G401.6 (cell line): ENCODE data around the gene SSBP1.
"Not testable (repeated sequence)": the region's sequence is repeated elsewhere in the genome, so short reads cannot be mapped to it uniquely, and the experiment has no call there.

Experiments used
- FAIRE-seq: peaks from 2 replicates; lab custom pipeline; 2012; peaks lifted over from hg19 to GRCh38; lab: Jason Lieb, UNC

Gene SSBP1

DNA sequence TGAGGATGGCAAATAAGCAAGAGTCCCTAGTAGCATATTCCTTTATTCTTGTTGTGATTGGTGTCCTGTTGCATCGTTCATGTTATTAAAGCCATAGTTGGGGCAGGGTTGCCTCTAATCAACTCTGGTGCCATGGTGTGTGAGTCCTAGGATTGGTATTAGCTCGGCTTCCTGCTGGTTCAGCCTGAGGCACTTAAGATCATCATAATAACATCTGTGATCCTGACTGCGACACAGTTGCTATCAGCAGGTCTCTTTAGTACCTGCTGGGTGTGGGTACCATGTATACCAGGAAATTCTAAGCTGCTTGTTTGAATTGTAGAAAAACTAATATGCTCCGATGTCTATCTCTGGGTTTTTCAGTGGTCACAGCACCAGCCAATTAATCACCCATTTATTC, 28.4 kb upstream of the SSBP1 start:
- no peak for FAIRE-seq

DNA sequence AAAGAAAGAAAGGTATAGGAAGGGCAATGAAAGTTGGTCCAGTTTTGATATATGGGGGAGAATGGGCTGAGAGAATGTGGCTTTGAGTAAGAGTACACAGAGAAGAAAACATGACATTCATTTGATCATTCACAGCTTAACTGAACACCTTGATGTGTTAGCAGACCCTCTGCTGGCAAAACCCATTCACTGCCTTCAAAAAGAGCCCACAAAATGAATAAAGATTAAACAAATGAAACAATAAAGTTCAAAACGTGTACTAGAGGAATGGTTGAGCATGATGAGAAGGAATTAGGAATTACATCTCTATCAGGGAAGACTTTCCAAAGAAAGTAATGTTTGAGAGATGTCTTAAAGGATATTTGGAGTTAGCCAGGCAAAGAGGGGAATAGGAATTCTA, 27.9 kb upstream of the SSBP1 start:
- FAIRE-seq = no peak

DNA sequence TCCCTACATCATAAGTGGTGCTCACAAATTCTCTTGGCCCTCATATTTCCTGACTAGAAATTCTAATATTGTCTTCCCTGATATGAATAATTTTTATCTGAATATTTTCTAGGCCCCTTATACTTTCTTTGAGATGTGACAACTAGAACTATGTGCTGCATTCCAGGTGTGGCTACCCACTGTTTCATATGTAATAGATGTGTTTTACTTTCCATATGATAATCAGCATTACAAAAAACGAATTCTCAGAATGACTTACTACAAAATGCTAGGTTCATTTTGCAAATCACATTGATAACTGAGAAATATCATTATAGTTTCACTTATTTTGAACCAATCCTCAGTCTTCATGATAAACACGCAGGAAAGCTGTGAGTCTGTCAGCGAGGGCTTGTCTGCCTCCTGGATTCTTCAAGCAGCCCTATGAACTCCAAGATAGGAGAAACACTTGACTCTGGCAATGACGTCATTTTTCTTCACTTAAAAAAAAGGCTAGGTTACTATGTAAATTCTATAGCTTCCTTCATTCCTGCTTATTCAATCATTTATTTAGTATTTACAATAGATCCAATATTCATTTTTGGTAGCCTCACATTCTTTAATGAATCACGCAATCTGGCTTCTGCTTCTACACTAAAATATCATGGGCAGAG, 25.4 kb upstream of the SSBP1 start:
- no peak for FAIRE-seq

DNA sequence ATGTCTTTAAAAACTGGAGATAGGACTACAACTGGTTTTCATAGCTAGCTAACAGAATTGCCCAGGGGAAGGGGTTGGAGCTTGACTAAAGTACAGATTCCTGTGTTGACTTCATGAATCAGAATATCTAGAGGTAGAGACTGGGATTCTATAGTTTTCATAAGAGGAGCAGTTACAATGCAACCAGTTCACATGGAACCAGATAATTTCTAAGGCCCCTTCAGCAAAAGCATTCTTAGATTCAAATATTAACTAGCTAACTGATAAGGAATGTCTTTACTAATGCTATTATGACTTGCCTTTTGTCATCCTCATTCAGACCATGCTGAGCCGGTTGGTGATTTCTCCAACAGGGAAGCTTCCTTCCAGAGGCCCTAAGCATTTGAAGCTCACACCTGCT, 24.3 kb upstream of the SSBP1 start:
- FAIRE-seq = no peak

DNA sequence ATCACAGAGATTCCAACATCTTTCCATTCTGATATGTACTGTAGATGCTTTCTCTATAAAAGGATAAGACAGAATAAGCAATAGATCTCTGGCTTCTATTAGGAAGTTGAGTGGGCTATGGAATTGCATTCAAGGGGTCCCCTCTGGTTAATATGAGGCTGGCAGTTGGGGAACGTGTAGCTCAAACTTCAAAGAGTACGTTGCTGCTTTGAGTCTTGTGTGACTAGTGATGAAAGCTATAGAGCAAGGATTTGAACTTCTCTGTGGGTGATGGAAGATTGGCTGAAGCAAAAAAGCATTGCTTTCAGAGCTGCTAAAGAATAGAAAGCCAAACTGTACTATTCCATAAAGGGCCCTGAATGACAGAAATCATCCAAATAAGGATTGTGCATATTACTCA, 23.6 kb upstream of the SSBP1 start:
- FAIRE-seq = no peak

DNA sequence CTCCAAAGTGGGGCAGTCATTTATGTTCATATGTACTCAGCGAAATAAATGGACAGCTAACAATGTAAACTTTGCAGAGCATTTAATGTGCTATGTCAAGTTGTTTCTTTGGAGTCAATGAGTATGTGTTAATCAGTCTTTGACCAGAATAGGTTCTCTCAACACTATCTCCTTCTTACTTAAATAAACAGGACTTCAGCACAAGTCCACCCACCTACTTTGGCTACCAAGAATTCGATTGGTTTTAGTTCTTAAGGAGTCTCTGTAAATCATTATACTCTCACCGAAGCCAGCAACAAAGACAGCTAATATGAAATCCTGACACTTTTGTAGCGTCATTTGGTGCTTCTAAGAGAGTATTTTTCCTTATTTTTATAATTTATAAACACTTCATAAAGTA, 23.1 kb upstream of the SSBP1 start:
- no peak for FAIRE-seq

DNA sequence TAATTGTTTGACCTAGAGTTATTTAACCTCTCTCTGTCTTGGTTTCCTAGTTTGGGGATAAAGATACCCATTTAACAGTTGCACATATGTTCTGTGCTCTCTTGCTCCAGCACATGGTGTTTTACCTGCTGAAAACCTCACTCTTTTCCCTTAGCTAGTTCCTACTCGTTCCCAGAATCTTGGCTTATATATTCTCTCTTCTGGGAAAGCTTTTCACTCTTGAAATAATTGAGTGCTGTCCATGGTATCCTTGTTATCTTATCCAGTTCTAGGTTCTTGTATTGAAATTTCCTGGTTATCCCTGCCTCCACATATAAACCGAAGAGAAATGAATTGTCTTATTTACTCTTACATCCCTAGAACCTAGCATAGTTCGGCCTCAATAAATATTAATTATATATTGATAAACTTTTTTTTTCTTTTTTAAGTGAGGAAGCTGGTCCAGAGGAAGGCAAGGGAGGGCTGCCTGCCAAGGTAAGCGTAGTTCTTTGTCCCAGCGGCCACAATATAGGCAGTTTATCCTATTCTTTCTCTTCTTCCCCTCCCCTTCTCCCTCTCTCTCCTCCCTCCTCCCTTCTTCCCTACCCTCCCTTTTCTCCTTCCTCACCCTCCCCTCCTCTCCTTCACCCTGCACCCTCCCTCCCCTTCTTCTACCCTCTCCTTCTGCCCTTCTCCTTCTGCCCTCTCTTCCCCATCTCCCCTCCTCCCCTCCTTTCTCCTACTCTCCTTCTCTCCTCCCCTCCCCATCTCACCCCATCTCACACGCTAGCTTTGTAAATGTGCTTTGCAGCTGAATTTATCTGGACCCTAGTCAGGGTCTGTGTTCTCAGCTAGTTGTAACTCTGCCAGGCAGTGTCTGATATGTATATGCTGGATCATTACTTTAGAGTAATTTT, 22.1 kb upstream of the SSBP1 start:
- no peak for FAIRE-seq

DNA sequence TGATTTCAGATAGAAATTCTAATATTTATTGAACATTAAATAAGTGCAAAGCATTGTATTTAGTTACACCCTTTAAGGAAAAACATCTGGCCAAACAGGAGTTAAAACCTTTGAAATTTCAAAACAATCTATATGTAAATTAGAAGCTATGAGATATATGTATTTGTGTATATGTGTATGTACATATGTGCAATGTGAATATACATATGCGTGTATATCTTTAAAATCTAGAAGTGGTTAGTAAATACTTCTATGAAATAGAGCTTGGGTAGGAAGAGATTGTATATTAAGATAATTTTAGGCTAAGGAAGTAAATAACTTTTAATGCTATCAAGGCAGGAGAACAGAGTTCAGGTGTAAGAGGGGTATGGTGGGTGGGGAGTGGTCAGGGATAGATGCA, 20.7 kb upstream of the SSBP1 start:
- no peak for FAIRE-seq

DNA sequence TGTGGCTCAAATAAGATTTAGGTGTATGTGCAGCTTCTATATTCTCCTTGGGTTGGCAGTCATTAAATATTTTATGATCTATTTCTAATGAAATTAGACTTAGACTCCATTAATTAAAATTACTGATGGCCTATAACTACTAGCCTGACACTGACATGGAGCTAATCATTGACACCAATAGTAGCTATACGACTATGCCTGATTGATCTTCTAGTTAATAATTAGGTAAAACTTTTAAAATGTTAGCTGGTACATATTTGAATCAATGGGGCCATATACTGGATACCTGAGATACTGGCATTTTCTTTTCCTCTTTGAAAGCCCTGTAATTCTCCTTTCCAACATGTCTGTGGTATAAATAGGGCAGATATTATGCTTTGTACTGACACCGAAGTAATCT, 15.6 kb upstream of the SSBP1 start:
- no peak for FAIRE-seq

DNA sequence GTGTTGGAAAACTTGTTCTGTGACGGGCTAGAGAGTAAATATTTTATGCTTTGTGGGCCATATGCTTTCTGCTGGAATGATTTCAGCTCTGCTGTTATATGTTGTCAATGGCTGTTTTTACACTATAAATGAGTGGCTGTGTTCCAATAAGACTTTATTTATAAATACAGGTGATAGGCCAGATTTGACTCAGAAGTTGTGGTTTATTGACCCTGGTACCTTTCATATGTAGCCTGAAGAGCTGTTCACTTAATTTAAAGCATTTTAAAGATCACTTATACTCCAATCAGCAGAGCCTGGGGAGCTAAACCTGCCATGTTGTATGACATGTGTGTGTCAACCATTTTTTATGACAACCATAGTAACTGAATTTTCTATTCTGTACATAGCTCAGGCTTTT, 9.1 kb upstream of the SSBP1 start:
- no peak for FAIRE-seq

DNA sequence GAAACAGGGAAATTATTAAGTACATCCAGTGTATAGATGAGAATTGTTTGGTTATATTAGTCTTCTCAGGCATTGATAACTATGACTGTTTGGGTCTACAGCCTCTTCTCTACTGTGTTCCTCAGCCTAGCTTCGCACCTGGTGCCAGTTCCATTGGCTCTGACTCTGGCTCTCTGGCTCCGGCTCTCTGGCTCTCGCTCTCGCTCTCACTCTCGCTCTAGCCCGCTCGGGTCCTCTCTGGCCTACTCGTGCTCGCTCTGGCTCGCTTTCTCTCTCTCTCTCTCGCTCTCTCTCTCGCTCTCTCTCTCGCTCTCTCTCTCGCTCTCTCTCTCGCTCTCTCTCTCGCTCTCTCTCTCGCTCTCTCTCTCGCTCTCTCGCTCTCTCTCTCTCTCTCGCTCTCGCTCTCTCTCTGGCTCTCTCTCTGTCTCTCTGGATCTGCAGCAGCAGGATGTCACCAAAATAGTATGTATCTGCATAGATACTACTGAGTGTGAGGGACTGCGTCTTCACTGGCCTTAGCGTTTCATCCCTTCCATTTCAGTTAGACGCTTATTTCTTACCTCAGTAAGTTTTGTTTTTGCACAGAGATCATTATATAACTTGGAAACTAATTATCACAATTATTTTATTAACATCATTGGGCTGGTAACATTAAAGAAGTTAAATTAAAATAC, 6.5 kb upstream of the SSBP1 start:
- FAIRE-seq = no peak

DNA sequence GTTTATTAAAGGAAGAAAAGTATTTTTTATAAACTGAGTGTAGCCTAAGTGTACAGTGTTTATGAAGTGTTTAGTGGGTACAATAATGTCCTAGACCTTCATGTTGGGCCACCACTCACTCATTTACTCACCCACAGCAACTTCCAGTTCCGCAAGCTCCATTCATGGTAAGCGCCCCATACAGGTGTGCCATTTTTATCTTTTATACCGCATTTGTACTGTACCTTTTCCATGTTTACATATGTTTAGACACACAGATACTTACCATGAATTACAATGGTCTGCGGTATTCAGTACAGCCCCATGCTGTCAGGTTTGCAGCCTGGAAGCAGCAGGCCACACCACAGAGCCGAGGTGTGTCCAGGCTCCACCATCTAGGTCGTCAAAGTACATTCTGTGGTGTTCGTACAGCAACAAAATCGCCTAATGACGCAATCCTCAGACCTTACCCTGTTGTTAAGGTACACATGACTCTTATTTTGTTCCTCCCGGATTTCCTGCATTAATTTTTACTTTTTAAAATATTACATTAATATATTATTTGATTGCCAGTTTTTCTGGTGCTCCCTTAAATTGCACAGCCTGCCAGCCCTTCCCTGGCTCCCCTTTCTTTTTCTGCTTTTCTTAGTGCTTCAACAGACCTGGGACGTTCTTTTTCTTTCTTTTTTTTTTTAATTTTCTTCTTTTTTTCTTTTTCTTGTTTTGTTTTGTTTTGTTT, 881 bp upstream of the SSBP1 start:
- FAIRE-seq = no peak

DNA sequence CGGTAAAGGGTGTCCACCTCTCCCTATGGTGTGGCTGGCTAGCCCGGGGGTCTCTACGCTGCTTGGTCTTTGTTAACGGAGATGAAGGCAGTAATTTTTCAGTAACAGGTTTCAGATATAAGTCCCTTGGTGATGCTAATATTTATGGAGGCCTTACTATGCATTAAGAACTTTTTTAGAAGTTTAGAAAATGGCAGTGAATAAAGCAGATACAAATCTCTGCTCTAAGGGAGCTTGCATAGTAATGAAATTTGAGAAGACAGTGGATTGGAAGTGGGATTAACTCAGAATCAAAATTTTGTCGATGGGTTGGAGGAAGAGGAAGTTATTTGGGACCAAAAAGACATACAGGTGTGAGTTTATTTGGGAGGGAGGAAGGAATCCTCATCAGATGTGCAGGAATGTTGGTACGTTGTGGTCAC, 445 bp downstream of the SSBP1 start:
- FAIRE-seq = no peak

DNA sequence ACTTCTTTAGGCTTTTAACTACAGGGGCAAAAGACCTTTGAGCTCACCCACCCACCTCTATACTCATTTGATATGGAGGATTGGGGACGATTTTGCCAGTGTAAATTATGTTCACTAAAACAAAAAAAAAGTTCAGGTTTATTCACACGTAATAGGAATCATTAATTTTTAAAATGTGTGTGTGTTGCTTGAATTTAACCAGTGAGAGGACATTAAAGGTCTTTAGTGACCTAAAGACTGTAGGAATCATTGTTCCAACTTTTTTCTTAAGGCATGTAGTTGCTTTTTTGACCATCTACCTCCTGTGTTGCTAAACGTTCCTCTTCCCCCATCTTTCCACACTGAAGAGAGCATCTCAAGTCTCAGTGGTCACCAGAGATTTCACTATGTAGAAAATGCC, 1.1 kb downstream of the SSBP1 start:
- no peak for FAIRE-seq

DNA sequence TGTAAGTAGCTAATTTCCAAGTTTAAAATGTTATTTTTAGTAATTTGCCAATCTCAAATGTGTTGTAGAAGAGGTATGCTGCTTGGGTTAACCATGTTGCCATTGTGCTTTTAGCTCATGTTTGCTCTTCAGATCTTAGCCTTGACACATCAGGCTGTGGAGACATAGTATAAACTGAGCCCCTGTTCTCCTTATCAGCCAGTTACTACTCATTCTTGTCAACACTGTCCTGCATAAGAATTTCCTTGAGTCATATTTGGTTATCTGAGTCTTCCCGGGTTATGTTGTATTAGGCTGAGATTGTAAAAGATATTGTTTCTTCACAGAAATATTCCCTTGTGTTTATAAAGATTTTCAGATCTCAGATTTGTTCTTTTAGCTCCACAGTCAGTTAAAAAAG, 4.1 kb downstream of the SSBP1 start:
- no peak for FAIRE-seq

DNA sequence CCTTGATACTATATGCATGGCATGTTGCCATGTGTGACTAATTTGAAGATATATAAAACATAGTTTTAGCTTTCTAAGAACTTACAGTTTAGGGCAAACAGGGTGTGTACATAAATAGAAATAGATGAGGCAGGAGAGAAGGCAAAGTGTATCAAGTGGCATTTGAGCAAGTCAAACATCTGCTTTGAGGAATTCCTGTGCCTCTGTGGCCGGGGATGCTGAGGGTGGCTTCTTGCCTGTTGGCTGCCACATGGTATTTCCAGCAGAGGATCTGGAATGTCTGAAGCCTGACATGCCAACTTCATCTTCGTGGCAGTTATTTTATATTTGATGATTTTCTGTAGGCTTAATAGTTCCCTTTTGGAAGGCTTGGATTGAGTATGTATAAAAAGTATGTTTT, 6.0 kb downstream of the SSBP1 start:
- no peak for FAIRE-seq

DNA sequence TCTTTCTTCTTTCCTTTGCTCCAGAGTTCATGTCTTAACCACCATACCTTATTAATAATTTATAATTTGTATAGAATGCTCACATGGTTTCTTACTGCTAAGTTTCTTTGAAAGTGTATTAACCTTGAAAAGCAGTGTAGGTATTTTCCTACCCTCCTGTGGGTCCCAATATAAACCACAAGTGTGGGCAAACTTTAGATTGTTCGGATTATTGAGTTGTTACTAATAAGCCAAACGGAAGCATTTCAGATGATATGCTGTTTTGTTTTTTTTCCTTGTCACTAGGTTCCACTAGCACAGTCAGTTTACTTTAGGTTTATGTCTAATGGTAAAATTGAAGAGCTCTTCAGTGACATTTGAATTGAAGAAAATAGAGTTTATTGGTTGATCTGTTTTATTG, 10.2 kb downstream of the SSBP1 start:
- no peak for FAIRE-seq

DNA sequence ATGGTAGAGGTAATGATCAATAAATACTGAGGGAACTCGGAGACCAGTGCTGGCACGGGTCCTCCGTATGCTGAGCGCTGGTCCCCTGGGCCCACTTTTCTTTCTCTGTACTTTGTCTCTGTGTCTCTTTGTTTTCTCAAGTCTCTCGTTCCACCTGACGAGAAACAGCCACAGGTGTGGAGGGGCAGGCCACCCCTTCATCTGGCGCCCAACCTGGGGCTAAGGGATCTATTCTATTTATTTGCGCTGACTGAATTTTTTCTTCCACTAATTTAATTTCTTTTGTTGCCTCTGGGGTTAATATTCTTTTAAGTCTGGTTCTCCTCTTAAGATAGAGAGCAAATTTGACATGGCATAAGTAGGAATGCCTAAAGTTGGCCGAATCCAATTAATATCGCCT, 13.7 kb downstream of the SSBP1 start:
- not testable (repeated sequence) for FAIRE-seq

DNA sequence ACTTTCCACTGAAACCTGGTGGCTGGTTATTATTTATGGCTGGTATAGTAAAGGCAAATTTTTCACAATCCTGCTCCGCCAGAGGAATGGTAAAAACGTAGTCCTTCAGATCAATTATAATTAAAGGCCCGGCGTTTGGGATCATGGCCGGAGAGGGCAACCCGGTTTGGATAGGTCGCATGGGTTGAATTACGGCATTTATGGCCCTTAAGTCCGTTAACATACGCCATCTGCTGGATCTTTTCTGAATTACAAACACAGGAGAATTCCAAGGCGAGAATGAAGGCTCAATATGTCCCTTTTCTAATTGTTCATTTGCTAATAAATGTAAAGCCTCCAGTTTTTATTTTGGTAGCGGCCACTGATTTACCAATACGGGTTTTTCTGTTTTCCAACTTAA, 14.5 kb downstream of the SSBP1 start:
- no peak for FAIRE-seq

DNA sequence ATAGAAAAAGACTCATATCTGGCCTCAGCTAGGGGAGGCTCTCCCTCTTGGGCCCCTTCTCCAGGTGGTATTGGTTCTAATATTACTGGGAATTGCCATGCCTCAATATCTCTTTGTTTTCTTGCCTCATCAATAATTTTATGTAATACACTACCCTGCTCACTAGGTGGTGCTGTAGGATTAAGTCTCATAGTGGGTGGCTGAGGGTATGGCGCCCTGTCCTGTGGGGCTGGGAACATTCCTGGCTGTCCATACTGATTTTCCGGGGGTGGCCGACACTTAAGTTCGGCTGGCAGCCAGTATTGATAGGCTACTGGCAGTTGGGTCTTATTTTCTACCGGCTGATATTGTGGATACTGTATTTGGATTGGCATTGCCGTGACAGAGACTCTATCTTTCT, 16.8 kb downstream of the SSBP1 start:
- FAIRE-seq = no peak

DNA sequence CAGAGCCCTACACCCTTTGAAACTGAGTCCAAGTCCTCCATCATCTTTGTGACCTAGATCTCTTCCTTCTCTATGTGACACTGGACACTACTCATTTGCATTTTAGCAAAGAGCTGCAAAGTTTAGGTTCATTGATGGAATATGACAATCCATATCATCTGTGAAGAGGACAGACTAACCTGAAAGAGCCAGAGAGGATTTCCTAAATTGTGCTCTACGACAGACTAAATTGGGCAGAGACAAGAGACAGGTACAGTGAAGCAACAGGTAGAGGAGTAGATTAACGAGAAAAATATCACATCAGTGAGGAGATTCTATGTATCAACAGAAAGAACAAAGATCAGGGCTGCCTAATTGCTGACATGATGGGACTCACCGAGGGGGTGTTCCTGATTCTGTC, 25.6 kb downstream of the SSBP1 start, which contains the start of gene TAS2R3:
TAS2R3 (plus strand) TSS at position 301 of the 400 bp plus-strand sequence; CDS start at position 363, 62 bp downstream.
- no peak for FAIRE-seq

DNA sequence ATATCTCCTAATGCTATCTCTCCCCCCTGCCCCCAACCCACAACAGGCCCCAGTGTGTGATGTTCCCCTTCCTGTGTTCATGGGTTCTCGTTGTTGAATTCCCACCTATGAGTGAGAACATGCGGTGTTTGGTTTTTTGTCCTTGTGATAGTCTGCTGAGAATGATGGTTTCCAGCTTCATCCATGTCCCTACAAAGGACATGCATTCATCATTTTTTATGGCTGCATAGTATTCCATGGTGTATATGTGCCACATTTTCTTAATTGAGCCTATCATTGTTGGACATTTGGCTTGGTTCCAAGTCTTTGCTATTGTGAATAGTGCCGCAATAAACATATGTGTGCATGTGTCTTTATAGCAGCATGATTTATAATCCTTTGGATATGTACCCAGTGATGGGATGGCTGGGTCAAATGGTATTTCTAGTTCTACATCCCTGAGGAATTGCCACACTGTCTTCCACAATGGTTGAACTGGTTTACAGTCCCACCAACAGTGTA, 32.0 kb downstream of the SSBP1 start:
- not testable (repeated sequence) for FAIRE-seq
